GM23248 (cell line): ENCODE results near the gene MRS2.

ENCODE experiments used
- EZH2 ChIP-seq: fragments of 200-600 bp; sonication (generic); IDR thresholded peaks from 2 replicates; pipeline ENCODE4 v1.6.1; 2018; ENCODE audit warnings: antibody characterized with exemption, mild to moderate bottlenecking; ENCODE audit not compliant: insufficient read depth, poor library complexity, severe bottlenecking
- EZH2phosphoT487 ChIP-seq: fragments of 200-600 bp; sonication (generic); IDR thresholded peaks from 2 replicates; pipeline ENCODE4 v1.6.1; 2018; ENCODE audit warnings: antibody characterized with exemption, moderate library complexity, mild to moderate bottlenecking, low read depth; ENCODE audit not compliant: insufficient read depth

GRCh38 chr6:24429146-24429545, 26.4 kb downstream of the MRS2 start:
- TF ChIP-seq EZH2, result no peak
- TF ChIP-seq EZH2phosphoT487, result no peak
